ENCODE data around the gene SDR42E1. TPM values are rescaled to one million over a fixed set of nuclear protein-coding genes. Genes with fewer than 3 reads are reported as not detected.

Gene SDR42E1
- total and polyA plus RNA-seq, 2 donors (not counting 3 experiments of a cell fraction or from before 2014, with no cell fraction given) = 0.08 TPM; not detected in 1

DNA sequence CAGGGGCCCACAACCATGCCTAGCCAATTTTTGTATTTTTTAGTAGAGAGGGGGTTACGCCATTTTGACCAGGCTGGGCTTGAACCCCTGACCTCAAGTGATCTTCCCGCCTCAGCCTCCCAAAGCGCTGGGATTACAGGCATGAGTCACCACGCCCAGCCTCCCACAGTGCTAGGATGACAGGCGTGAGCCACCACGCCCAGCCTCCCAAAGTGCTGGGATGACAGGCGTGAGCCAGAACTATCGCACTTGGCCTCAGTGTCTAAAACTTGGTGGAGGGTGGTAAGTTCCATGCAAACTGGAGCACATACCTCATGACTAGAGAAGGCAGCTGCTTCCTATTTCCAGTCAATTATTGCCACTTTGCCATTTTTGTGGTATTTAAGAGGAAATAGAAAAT is 30.9 kb upstream of the SDR42E1 start:
- no peak overlapping the region for H3K4me3 ChIP-seq (replicated peaks in 1 of 3; ENCODE audit: insufficient read depth in 1 of 3, low read depth in 1 of 3, low read length in 3 of 3)
- no peaks in the 10 kb centered on the region for H4K20me1 ChIP-seq (replicated peaks; ENCODE audit: control insufficient read depth, extremely low read depth, insufficient read depth, low read length)
- no TSS peak for BruUV-seq (replicated peaks)
- no peak overlapping the region for H3K9ac ChIP-seq (replicated peaks; ENCODE audit: extremely low read depth, insufficient read depth, low read length)
- H3K36me3 ChIP-seq (ENCODE audit: control insufficient read depth in 2 of 2, extremely low read depth in 1 of 2, insufficient read depth in 2 of 2, low read length in 2 of 2) = no peaks in the 10 kb centered on the region
- H3K4me2 ChIP-seq (ENCODE audit: insufficient read depth, low read length) = no peak overlapping the region
- no peak overlapping the region for H3K27ac ChIP-seq (ENCODE audit: insufficient read depth, low read depth, low read length)
- no peaks in the 10 kb centered on the region for H3K9me3 ChIP-seq (replicated peaks; ENCODE audit: control insufficient read depth, insufficient read depth, low read length)
- no peaks in the 10 kb centered on the region for H3K9me1 ChIP-seq (replicated peaks; ENCODE audit: control insufficient read depth, extremely low read depth, insufficient read depth, low read length)
- CTCF ChIA-PET = interaction anchor here (1.3 kb wide), 1 partner anchor 19 kb away, joined by 6 read pairs; no protein-coding TSS in a partner anchor
- FAIRE-seq (no peak), DNase-seq (ENCODE audit: low read depth, low spot score) (no peak)
- no peak for TF ChIP-seq JUN (IDR thresholded peaks at IDR 0.05; ENCODE audit: borderline replicate concordance, insufficient read depth, insufficient read length, low read depth)
- TF ChIP-seq, protein P1, sequence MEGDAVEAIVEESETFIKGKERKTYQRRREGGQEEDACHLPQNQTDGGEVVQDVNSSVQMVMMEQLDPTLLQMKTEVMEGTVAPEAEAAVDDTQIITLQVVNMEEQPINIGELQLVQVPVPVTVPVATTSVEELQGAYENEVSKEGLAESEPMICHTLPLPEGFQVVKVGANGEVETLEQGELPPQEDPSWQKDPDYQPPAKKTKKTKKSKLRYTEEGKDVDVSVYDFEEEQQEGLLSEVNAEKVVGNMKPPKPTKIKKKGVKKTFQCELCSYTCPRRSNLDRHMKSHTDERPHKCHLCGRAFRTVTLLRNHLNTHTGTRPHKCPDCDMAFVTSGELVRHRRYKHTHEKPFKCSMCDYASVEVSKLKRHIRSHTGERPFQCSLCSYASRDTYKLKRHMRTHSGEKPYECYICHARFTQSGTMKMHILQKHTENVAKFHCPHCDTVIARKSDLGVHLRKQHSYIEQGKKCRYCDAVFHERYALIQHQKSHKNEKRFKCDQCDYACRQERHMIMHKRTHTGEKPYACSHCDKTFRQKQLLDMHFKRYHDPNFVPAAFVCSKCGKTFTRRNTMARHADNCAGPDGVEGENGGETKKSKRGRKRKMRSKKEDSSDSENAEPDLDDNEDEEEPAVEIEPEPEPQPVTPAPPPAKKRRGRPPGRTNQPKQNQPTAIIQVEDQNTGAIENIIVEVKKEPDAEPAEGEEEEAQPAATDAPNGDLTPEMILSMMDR (IDR thresholded peaks at IDR 0.05; ENCODE audit: extremely low read depth in 1 of 2, insufficient read depth in 1 of 2, low read depth in 1 of 2, low read length in 2 of 2) = no peak
- TF ChIP-seq POLR2AphosphoS5 (IDR thresholded peaks at IDR 0.05; ENCODE audit: insufficient read depth, low read depth, low read length) = no peak
- TF ChIP-seq MYC (IDR thresholded peaks at IDR 0.05; ENCODE audit: low read depth, low read length) = no peak
- no peak for TF ChIP-seq MAX (IDR thresholded peaks at IDR 0.05; ENCODE audit: insufficient read depth, insufficient read length)
- no peak for TF ChIP-seq EZH2 (IDR thresholded peaks at IDR 0.05; ENCODE audit: borderline replicate concordance, low read depth, low read length, severe bottlenecking)
- TF ChIP-seq FOS (IDR thresholded peaks at IDR 0.05; ENCODE audit: borderline replicate concordance, insufficient read depth, low read length) = no peak
- TF ChIP-seq GATA2 (IDR thresholded peaks at IDR 0.05; ENCODE audit: insufficient read depth, insufficient read length, low read depth, low read length) = no peak
- TF ChIP-seq POLR2A (IDR thresholded peaks at IDR 0.05; ENCODE audit: low read depth, low read length) = no peak
- POLR2A ChIA-PET = no interaction called here
- no peaks in the 10 kb centered on the region for H3K79me2 ChIP-seq (ENCODE audit: control insufficient read depth, insufficient read depth, low read length)
- intact Hi-C loops (cut with micrococcal nuclease) = no loop called here
- H3K4me1 ChIP-seq (ENCODE audit: control insufficient read depth, extremely low read depth, insufficient read depth, low read length) = peaks cover 2% of the 10 kb centered on the region
- H2AFZ ChIP-seq (ENCODE audit: low read depth, low read length) = no peak overlapping the region
- peaks cover 4 to 10% of the 10 kb centered on the region in 2 experiments for H3K27me3 ChIP-seq (ENCODE audit: control insufficient read depth in 2 of 2, insufficient read depth in 2 of 2, low read length in 2 of 2)
- dilution Hi-C loops (cut with MboI; ENCODE audit: extremely low pct_ligation_motif_present, low sequenced_read_pairs) = no loop called here
